SIG-M5 treated with dmso at 0.1 percent for 504 hours (cell line): ENCODE measurements around the gene STUM.
"Not testable (repeated sequence)": the region's sequence is repeated elsewhere in the genome, so short reads cannot be mapped to it uniquely, and the experiment has no call there.

Source experiments
- DNase-seq: peaks from one replicate; lab custom pipeline; 2025; ENCODE audit not compliant: unreplicated experiment; lab: John Stamatoyannopoulos, UW

The STUM gene

GRCh38 chr1:226548256-226549093, at the start of gene STUM:
Gene STUM (plus strand): TSS chr1:226548764. CDS start chr1:226548905, 141 bp downstream.
- DNase-seq = peak; percentile 20

DNA sequence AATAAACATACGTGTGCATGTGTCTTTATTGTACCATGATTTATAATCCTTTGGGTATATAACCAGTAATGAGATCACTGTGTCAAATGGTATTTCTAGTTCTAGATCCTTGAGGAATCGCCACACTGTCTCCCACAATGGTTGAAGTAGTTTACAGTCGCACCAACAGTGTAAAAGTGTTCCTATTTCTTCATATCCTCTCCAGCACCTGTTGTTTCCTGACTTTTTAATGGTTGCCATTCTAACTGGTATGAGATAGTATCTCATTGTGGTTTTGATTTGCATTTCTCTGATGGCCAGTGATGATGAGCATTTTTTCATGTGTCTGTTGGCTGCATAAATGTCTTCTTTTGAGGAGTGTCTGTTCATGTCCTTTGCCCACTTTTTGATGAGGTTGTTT, 48.9 kb upstream of the STUM start:
- not testable (repeated sequence) for DNase-seq

DNA sequence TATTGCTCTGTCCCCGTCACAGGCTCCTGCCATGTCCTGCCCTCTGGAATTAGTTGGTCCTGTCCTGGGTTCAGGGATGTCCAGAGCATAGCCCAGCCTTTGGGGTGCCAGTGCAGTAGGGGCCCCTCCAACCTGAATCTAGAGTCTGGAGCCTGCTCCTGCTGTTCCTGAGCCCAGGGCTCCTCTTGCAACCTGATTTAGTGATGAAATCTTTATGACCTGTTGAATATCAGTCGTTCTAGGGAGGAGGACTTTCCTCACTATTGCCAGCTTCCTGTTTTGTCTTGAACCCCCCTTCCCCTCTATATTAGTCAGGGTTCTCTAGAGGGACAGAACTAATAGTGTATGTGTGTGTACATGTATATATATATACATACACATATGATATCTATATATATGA, 42.5 kb upstream of the STUM start:
- DNase-seq = no peak

- no peak for DNase-seq
These were observed 41.6 kb upstream of the STUM start for GRCh38 chr1:226506921-226507320.

- DNase-seq = no peak
These were observed 38.1 kb upstream of the STUM start for GRCh38 chr1:226510453-226510852.

DNA sequence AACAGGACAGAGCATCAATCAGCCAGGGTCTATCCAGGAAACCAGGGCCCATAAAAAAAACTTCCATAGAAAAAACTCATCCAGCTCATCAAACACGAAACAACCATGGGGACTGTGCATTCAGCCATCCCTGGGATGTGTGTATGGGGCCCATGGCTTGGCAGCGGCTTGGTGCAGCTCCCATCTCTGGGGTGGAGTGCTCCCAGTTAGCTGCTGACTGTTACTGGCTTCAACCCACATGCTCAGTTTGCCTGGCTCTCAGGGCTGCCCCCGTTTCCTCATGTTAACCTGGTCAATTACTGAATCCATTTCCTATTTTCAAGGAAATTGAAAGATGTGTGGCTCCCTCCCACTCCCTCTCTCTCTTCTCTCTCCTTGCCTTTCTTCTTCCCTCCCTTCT, 37.3 kb upstream of the STUM start:
- no peak for DNase-seq

DNA sequence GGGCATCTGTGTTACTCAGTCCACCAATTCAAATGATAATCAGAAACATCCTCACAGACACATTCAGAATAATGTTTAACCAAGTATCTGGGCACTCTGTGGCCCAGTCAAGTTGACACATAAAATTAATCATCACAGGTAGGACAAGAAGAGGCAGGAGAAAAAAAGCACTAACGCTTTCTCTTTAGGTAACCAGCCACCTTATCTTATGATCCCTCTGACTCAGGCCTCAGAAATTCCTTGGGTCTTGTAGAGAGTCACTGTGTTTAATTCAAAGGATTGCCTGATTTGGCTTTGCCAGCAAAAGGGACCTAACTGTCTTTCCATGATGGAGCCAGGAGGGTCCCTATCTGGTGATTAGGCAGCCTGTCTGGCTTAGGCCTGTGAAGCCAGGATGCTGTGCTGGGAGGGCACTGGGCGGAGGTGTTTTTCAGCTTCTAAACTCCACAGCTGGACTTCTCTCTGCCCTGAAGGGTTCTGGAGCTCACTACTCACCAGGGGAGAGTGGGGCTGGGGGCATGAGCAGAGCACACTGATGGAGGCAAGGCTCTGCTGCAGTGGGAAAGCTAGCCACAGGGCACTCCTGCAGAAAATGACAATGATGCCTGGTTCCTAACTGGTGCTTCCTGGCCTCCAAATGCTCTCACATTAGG, 36.4 kb upstream of the STUM start:
- DNase-seq = no peak

DNA sequence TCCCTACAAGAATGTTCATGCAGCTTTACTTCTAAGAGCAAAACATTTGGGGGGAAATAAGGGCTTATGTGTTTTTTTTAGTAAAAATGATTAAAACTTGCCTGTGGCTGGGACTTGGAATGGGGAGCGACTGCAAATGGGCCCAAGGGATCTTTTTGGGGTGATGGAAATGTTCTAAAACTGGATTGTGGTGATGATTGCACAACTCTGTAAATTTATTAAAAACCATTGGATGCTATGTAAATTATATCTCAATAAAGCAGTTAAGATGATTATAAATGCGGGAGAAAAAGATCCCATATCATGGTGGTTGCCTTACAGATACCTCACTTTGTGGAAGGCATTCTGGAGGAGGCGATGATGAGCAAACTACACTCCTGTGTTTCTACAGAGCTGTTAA, 30.2 kb upstream of the STUM start:
- no peak for DNase-seq

DNA sequence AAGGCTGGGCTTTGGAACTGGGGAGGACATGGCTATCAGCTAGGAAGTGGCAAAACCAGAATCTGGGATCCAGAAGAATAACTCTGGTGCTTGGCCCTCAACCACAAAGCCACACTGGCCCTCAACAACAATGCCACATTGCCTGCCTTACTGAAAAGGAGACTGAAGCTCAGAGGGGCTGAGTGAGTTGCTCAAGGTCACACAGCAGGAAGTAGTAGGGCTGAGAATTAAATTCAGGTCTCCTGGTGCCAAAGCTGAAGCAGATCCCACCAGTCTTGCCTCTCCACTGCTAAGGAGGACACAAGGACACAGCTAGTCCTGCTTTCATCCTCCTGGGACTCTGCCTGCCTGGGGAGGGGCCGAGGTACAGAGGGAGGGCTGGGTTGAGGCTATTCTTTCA, 29.4 kb upstream of the STUM start:
- no peak for DNase-seq

- no peak for DNase-seq
These were observed 28.6 kb upstream of the STUM start for GRCh38 chr1:226519716-226520598.

GRCh38 chr1:226520640-226521355, 27.8 kb upstream of the STUM start:
- no peak for DNase-seq

- no peak for DNase-seq
These were observed 24.7 kb upstream of the STUM start for GRCh38 chr1:226523646-226524406.

DNA sequence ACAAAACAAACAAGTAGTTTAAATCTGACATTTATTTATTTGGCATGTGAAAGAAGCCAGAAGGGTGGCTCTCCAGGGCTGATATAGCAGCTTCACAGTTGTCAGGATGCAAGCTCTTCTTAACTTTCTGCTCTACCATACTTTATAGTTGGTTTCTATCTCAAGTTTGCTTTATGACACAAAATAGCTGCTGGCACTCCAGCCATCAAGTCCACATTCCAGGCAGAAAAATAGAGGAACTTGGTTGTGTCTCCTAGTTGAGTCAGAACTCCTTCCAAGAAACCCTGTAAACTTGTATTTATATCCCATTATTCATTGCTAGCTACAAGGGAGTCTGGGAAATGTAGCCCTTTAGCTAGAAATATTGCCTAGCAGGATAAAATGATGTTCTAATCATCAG, 24.0 kb upstream of the STUM start:
- DNase-seq = no peak

DNA sequence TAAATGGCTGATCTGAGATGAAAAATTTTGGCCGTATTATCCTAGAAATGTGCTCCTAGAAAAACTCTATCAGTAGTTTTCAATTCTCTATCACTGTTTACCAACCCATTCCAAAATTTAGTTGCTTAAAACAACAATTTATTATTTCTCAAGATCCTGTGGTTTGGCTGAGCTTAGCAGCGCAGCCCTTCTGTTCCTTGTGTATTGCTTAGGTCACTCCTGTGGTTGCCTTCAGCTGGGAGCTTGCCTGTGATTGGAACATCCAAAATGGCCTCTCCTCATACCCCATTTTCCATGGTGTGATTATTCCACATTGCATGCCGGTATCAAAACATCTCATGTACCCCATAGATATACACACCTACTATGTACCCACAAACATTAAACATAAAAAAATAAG, 22.8 kb upstream of the STUM start:
- no peak for DNase-seq

- no peak for DNase-seq
These were observed 21.6 kb upstream of the STUM start for GRCh38 chr1:226526801-226527595.

DNA sequence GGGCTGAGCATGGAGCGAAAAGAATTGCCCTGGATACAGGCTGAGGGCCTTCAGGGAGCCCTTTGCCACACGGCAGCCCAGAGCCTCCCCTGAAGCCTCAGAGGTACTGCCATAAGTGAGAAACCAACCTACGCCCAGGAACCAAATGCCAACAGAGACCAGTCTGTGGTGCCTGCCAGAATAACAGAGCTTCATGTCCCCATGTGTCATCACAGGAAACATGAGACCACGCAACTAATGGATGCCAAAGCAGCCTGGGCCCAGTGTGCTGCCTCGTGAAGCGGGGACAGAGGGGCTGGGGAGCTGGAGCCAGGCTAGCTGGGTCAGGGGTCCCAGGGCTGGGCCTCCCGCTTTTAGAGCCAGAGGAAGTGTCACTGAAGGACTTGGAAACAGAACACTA, 18.7 kb upstream of the STUM start:
- no peak for DNase-seq

DNA sequence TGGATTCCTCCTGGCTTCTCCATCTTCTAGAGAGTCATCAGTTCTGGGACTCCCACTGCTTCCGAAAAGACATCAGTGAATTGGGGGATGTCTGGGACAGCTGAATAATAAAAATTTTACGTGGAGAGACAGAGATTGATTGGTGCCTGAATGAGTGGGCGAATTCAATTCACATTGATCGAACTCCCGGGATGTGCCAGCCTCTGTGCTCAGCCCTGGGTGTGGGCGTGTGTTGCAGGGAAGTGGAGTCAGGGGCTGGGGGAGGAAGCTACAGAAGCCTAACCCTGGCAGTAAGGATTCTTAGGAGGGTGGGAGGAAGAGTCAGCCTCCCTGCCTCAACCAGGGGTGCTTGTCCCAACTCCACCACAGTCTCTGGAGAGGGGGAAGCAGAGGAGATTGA, 18.0 kb upstream of the STUM start:
- no peak for DNase-seq

DNA sequence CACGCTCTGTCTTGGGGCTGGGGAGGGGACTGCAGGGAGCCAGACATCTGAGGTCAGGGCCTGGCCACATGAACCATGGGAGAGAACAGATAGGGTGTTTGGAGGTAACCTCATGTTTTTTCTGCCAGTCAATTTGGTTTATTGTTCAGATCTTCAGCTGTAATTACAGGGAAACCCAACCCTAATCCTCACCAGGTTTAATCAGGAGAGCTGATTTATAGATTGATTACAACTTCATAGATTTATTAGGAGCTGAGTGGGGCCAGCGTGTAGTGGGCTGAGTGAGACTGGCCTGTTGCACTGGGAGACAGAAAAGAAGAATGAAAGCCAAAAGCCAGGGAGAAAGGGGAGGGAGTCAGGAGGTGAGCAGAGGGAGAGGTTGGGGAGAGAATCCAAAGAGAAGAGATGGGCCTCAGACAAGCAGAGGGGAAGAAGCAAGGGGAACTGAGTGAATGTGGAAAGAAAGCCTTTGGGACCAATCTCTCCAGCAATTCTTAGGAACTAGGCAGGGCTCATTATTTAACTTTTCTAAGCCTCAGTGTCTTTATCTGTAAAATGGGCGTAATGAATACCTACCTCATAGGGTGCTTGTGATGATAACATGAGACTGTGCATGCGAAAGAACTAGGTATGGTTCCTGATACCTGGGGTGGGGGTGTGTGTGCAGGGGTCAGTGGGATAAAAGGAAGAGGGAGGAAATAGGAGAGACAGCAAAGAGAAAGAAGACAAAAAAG, 17.0 kb upstream of the STUM start:
- DNase-seq = no peak

GRCh38 chr1:226532553-226532952, 16.0 kb upstream of the STUM start:
- no peak for DNase-seq
